Stimulated activated effector memory CD8-positive, alpha-beta T cell treated with anti-CD3 and anti-CD28 coated beads, Interleukin-12 subunit alpha, Interleukin-12 subunit beta, amount 100 ng/mL, for 72 hours (primary cell): Measurements from ENCODE around the gene CBR4.

Experiments used
- ATAC-seq: fragments of 150-1000 bp; cut with Tn5 transposase; 2 replicates; pipeline ENCODE4 v1.10.0; 2021
- DNase-seq, 2 donors: peaks; one replicate each; pipeline ENCODE4 v3.0.0; 2021 to 2022; ENCODE audit warnings: low spot score in 2 of 2
- H3K27ac Mint-ChIP-seq: one replicate; pipeline ENCODE4 v1.8.0; 2022; ENCODE audit warnings: mild to moderate bottlenecking, mixed read lengths
- H3K36me3 Mint-ChIP-seq: one replicate; pipeline ENCODE4 v1.8.0; 2022; ENCODE audit warnings: mild to moderate bottlenecking, mixed read lengths
- H3K4me1 Mint-ChIP-seq: one replicate; pipeline ENCODE4 v1.8.0; 2022; ENCODE audit warnings: mixed read lengths
- H3K4me3 Mint-ChIP-seq: one replicate; pipeline ENCODE4 v1.8.0; 2022; ENCODE audit warnings: mild to moderate bottlenecking, mixed read lengths
- H3K9me3 Mint-ChIP-seq: one replicate; pipeline ENCODE4 v1.8.0; 2022; ENCODE audit warnings: mixed read lengths

CBR4 gene

DNA sequence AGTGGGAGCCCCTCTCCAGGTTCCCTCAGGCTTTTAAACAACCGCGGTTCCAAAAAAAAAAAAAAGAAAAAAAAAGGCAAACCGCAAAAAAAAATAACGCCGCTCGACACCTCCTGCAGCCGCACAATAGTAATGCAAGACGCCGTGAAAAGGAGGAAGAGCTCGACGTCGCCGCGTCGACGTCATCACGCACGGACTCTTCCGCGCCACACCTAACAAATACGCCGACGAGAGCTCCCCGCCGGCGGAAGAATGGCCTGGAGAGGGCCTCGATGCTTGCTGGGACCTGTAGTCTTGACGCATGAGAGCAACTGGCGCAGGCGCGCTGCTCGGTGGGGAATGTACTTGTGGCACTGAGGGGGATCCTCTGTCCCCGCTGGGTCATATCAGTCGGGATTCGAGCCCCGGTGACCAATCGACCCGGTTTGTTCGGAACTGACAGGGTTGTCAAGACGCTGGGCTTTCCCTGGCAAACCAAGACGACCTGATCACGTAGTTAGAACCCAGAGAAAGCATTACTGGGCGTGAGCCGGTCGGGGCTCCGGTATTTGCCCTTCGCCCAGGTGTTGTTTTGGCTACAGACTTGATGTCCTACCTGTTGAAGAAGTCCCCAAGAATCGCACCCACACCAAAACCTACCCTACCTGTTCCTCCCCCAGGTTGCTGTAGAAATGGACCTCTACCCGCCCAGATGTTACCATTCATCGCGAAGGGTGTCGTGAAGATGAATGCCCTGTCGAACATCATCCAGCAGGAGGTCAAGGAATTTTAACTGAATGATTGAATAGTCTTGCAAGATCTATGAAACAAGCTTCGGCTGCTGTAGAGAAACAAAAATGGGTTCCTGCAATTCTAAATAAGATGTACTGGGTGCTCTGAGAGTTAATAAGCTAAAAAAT lies at the start of gene CBR4:
Gene CBR4, minus strand, starts transcription at position 131 of the 899 bp plus-strand sequence. CDS start 166 bp downstream, outside the sequence.
- H3K9me3 Mint-ChIP-seq, result no peaks in the 10 kb centered on the region
- peaks cover 29% of the 10 kb centered on the region for H3K4me1 Mint-ChIP-seq
- peaks cover 26% of the 10 kb centered on the region for H3K36me3 Mint-ChIP-seq
- peak; percentile 99 for ATAC-seq
- H3K27ac Mint-ChIP-seq, result peak within 1 kb of the TSS; percentile 98
- peak; percentile 81 to 95 for DNase-seq
- H3K4me3 Mint-ChIP-seq, result peak within 1 kb of the TSS; percentile 92

DNA sequence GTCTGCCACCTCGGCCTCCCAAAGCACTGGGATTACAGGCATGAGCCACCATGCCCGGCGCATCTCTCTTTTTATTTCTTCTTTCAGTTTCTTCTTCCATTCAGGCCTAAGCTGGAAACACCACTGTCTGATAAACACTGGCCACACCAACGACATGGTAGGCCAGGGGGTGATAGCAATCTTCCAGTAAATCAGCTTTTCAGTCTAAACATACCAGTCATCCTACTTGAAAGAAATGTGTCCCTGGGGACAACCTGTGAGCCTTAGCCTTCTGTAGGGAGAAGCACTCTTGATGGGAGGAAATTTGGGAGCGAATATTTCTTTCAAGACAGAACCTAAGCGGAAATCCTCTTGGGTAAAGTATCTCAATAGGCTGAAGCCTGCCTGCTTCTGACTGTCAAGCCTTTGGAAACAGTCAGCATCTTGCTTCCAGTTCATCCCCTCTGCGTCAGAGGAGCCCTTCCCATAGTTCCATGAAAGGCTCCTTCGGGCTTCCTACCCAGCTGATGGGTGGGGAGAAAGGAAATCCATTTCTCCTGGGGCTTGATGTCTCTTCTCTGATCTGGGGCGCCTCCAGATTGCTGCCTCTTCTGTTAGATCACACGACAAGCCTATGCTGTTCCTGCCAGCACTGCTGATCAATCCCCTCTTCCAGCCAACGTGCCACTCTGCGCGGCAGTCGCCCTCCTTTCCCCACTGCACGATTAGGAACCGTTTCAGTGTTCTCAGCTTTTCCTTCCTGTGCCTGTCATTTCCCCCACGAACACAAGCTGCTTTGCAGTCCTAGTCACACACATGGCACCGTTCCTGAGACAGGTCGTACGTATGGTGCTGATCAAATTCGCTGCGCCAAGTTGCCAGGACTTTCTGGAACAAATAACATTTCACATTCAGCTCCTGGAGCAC lies 49.5 kb upstream of the CBR4 start:
- Mint-ChIP-seq H3K4me3 (no peak overlapping the region), H3K27ac (no peak overlapping the region), H3K36me3 (no peaks in the 10 kb centered on the region), H3K4me1 (no peaks in the 10 kb centered on the region), H3K9me3 (no peaks in the 10 kb centered on the region)
- no peak for ATAC-seq
- no peak for DNase-seq

- DNase-seq (no peak), ATAC-seq (no peak)
- H3K4me3 Mint-ChIP-seq, result no peak overlapping the region
- no peaks in the 10 kb centered on the region for H3K36me3 Mint-ChIP-seq
- H3K9me3 Mint-ChIP-seq, result no peaks in the 10 kb centered on the region
- H3K27ac Mint-ChIP-seq, result no peak overlapping the region
- no peaks in the 10 kb centered on the region for H3K4me1 Mint-ChIP-seq
Observed at GRCh38 chr4:169058312-169058711, 48.3 kb upstream of the CBR4 start.

DNA sequence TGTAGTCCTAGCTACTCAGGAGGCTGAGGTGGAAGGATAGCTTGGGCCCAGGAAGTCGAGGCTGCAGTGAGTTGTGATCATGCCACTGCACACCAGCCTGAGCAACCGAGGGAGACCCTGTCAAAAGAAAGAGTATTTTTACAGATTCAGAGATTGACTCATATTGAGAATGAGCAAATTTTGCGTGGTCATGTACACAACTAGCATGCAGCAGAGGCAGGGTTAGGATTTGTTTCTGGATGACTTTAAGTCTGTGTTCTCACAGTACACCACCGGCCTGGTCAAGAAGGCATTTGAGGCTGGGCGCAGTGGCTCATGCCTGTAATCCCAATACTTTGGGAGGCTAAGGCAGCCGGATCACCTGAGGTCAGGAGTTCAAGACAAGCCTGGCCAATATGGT lies 44.8 kb upstream of the CBR4 start:
- DNase-seq, result no peak
- Mint-ChIP-seq H3K4me1 (no peaks in the 10 kb centered on the region), H3K27ac (no peak overlapping the region), H3K36me3 (no peaks in the 10 kb centered on the region), H3K9me3 (no peaks in the 10 kb centered on the region), H3K4me3 (no peak overlapping the region)
- ATAC-seq, result no peak

DNA sequence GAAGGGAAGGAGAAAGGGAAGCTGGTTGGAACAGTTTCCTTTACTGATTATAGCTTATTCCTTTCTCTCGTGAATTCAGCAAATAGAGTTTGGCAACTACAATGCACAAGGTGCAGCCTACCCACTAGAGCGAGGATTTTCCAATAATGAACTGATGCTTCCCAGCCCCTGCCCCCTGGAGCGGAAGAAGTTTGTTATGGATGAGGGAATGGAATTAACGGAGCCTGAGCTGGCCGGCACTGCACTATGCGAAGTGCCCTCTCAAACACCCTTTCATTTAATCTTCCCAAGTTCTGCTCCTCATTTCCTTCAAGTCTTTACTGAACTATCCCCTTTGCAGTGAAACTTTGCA lies 42.5 kb upstream of the CBR4 start:
- Mint-ChIP-seq H3K4me3 (no peak overlapping the region), H3K9me3 (no peaks in the 10 kb centered on the region), H3K4me1 (no peaks in the 10 kb centered on the region), H3K36me3 (no peaks in the 10 kb centered on the region), H3K27ac (no peak overlapping the region)
- ATAC-seq (no peak), DNase-seq (no peak)

DNA sequence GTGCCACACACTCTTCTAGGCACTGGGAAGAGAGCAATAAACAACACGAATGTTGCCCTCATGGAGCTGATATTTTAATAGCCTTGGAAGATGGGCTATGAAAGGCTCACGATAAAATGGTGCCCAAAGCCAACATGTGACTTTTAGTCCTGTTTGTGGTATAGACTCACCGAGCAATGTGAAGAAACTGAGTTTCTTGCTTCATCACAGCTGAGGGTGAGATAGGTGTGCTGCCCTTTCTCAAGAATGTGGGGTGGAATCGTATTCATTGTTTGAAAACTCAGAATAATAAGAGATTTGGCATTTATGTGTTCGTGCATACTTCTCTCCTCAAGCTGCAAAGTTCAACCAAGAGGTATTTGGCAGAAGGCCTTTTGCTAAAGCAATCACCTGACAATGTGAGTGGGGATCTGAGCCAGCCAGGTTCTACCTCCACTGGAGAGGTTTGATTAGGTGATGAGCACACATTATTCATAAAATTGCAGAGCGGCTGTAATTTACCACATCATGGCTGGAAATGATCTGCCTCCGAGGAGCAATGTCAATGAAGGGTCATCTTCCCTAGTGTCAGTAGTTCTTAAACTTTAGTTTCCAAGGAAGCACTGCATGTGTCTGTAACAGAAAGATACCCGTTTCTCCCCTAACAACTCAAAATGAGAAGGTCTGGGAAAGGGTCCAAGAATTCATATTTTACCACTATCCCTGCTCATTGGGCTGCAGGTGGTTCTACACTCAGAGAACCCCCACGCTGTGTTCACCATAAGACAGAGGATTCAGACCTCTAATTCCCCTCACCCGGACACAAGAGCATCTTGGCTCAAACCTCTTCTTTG lies 41.9 kb upstream of the CBR4 start:
- Mint-ChIP-seq H3K9me3 (no peaks in the 10 kb centered on the region), H3K4me3 (no peak overlapping the region), H3K4me1 (no peaks in the 10 kb centered on the region), H3K36me3 (no peaks in the 10 kb centered on the region), H3K27ac (no peak overlapping the region)
- no peak for DNase-seq
- no peak for ATAC-seq

DNA sequence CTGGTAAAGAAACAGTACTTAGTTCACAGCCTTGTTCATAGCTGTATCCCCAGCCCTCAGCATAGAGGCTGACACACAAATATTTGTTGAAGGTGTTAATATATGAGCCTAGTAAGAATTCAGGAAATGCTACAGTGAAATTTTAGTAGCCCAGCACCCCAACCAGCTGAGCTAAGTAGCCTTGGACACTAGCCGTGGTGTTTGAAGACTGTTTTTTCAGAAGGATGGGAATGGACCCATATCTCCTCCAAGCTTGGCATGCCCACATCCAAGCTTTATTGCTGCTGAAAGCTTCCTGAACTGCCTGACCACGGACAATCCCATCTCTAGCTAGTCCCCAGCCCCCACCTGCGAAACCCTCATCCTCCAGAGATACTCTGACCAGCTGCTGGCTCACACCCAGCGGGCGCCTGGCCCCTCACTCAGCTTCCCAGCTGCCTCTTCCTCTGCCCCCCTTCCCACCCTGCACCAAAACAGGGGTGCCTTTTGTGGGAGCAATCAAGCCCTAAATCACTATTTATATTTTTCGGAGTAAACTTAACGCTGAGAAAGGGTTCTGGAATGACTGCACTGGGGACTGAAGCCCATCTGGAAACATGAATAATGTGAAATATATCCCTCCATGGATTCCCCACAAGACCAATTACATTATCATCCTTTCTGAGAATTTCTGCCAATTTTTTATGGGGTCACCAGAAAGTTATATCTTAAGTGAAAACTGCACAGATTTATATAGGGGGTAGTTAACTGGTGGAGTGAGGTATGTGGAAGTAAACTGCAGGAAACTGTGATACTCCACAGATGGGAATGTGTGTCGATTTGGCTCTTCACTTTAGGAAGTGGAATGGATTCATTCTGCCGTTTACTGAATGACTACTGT lies 41.1 kb upstream of the CBR4 start:
- no peaks in the 10 kb centered on the region for H3K9me3 Mint-ChIP-seq
- DNase-seq, result no peak
- H3K36me3 Mint-ChIP-seq, result no peaks in the 10 kb centered on the region
- ATAC-seq, result no peak
- no peak overlapping the region for H3K27ac Mint-ChIP-seq
- no peaks in the 10 kb centered on the region for H3K4me1 Mint-ChIP-seq
- no peak overlapping the region for H3K4me3 Mint-ChIP-seq

DNA sequence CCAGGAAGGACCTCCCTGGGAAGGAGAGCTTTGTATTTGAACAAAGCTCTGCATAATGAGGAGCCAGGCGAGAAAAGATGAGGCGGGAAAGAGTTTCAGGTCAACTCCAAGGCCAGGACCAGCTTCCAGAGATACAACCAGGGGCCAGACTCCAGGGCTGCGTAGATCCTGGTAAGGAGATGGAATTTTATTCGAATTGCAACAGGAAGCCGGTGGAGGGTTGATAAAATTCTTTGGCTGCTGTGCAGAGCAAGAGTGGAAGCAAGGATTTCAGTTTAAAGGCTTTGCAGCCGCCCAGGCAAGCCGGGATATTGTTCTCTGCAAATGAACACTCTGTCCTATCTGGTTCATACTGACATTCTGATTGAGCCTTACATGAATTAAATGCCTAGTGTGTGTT lies 40.2 kb upstream of the CBR4 start:
- no peak for DNase-seq
- ATAC-seq, result no peak
- H3K9me3 Mint-ChIP-seq, result no peaks in the 10 kb centered on the region
- H3K4me3 Mint-ChIP-seq, result no peak overlapping the region
- H3K36me3 Mint-ChIP-seq, result no peaks in the 10 kb centered on the region
- no peaks in the 10 kb centered on the region for H3K4me1 Mint-ChIP-seq
- H3K27ac Mint-ChIP-seq, result peak overlapping the region; percentile 34

DNA sequence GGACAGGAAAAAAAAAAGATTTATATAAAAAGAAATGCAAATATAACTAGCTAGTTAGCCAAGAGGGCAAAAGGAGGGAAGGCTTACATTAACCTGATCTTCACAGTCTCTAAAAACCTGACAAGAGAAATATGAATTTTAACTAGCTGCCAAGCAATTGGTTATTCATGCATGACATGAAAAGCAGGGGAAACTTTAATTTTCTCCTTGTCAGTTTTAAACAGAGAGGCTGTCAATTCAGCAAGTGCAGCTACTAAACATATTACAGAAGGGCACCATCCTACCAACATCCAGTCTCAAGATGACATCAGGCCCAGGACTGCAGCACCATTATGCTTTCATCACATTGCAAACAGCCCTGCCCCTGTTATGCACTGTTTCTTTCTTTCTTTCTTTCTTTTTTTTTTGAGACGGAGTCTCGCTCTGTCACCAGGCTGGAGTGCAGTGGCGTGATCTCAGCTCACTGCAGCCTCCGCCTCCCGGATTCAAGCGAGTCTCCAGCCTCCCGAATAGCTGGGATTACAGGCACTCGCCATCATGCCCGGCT lies 38.9 kb upstream of the CBR4 start:
- Mint-ChIP-seq H3K4me1 (no peaks in the 10 kb centered on the region), H3K36me3 (no peaks in the 10 kb centered on the region), H3K9me3 (no peaks in the 10 kb centered on the region), H3K4me3 (no peak overlapping the region), H3K27ac (no peak overlapping the region)
- no peak for DNase-seq
- no peak for ATAC-seq

GRCh38 chr4:169047956-169048355 lies 37.9 kb upstream of the CBR4 start:
- Mint-ChIP-seq H3K36me3 (no peaks in the 10 kb centered on the region), H3K9me3 (no peaks in the 10 kb centered on the region), H3K27ac (no peak overlapping the region), H3K4me3 (no peak overlapping the region), H3K4me1 (no peaks in the 10 kb centered on the region)
- DNase-seq (no peak), ATAC-seq (no peak)

DNA sequence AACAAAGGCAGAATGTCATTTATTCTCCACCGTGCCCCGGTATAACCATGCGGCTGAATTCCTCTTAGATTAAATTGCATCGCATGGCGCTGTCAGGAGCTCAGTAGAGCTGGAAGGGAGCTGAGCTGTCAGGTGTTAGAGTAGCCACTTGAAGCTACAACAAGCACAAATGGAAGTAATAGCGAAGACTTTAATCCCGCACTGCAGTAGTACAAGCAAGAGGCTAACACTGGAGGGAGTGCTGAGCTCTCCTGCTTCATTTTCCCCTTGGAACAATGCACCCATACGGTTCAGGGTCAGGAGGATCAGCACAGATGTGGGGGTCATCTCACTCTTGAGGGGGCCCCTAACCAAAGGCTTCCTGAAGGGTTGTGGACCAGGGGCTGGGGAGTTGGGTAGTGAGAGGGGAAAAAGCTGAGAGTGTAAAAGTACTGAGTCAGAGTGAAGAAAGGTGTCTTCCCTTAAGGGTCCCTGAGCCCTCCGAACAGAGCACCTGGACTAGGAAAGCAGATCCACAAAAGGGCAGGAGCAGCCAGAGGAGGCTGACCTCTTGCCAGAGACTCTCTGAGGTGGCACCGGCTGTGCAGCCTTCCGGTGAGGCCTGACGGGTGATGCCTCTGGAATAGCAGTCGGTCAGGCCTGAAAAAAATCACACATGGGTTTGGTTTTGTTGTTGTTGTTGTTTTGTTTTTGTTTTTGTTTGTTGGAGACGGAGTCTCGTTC lies 36.0 kb upstream of the CBR4 start:
- Mint-ChIP-seq H3K4me3 (no peak overlapping the region), H3K36me3 (no peaks in the 10 kb centered on the region), H3K4me1 (no peaks in the 10 kb centered on the region), H3K9me3 (no peaks in the 10 kb centered on the region), H3K27ac (no peak overlapping the region)
- ATAC-seq (no peak), DNase-seq (no peak)

DNA sequence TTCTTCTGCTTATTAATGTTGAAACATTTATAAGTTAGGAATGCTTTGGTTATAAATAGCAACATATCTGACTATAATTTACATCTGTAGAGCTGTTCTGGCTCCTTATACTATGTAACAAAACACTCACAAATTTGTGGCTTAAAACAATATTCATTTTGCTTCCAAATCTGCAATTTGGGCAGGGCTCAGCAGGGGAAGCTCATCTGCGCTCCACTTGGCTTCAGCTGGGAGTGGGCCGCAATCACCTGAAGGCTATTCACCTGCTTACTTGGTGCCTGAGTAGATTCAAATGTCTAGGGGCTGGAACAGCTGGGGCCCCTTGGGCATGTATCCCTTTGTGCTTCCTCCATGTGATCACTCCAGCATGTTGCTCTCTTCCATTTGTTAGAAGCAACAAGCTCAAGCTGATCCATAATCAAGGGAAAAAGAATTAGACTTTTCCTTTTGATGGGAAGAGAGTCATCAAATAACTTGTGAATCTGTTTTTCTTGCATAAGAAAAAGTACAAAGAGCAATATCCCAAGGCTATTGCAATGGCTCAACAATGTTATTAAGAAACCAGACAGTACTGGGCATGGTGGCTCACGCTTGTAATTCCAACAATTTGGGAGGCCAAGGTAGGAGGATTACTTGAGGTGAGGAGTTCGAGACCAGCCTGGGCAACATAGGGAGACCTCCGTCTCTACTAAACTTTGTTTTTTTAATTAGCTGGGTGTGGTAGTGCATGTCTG lies 34.8 kb upstream of the CBR4 start:
- Mint-ChIP-seq H3K4me1 (no peaks in the 10 kb centered on the region), H3K4me3 (no peak overlapping the region), H3K27ac (no peak overlapping the region), H3K9me3 (no peaks in the 10 kb centered on the region), H3K36me3 (no peaks in the 10 kb centered on the region)
- no peak for ATAC-seq
- DNase-seq, result no peak

DNA sequence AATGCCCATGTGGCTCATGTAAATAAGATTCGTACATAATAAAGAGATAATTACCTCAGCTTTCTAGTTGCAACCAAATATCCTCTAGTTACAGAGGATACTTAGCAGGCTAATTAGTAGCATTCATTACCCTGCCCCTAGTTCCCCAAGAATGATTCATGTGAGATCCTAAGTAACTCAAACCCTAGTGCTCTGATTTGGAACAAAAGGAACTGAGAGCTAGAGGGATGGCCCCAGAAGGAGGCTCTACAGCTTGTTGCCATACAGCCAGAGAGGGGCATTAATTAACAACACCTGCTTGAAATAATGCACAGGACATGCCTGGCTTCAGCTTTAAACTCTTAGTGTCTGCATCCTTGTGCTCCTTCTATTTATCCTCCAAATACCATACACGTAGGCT lies 32.6 kb upstream of the CBR4 start:
- no peaks in the 10 kb centered on the region for H3K9me3 Mint-ChIP-seq
- H3K4me3 Mint-ChIP-seq, result no peak overlapping the region
- no peak overlapping the region for H3K27ac Mint-ChIP-seq
- ATAC-seq (no peak), DNase-seq (no peak)
- H3K4me1 Mint-ChIP-seq, result no peaks in the 10 kb centered on the region
- no peaks in the 10 kb centered on the region for H3K36me3 Mint-ChIP-seq
